Loucy (cell line): Measurements from ENCODE around the gene TRIO.

Experiments used
- EZH2phosphoT487 ChIP-seq: fragments of 200-600 bp; IDR thresholded peaks from 2 replicates; pipeline ENCODE4 v1.6.1; 2018; ENCODE audit warnings: antibody characterized with exemption, mild to moderate bottlenecking, moderate library complexity, borderline replicate concordance
- TF ChIP-seq, protein P1 (sequence below): fragments of 200-600 bp; sonication (generic); conservative IDR thresholded peaks from 2 replicates; pipeline ENCODE4 v1.5.1; 2014; ENCODE audit warnings: mild to moderate bottlenecking, antibody characterized with exemption, low read length

- TF ChIP-seq, protein P1, sequence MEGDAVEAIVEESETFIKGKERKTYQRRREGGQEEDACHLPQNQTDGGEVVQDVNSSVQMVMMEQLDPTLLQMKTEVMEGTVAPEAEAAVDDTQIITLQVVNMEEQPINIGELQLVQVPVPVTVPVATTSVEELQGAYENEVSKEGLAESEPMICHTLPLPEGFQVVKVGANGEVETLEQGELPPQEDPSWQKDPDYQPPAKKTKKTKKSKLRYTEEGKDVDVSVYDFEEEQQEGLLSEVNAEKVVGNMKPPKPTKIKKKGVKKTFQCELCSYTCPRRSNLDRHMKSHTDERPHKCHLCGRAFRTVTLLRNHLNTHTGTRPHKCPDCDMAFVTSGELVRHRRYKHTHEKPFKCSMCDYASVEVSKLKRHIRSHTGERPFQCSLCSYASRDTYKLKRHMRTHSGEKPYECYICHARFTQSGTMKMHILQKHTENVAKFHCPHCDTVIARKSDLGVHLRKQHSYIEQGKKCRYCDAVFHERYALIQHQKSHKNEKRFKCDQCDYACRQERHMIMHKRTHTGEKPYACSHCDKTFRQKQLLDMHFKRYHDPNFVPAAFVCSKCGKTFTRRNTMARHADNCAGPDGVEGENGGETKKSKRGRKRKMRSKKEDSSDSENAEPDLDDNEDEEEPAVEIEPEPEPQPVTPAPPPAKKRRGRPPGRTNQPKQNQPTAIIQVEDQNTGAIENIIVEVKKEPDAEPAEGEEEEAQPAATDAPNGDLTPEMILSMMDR = no peak
- TF ChIP-seq EZH2phosphoT487 = no peak
Measured at GRCh38 chr5:14109041-14109747, 33.9 kb upstream of the TRIO start.
